ENCODE measurements around the gene IGSF21. TPM values are rescaled to one million over a fixed set of nuclear protein-coding genes. Genes with fewer than 3 reads are reported as not detected.

The IGSF21 gene
- total RNA-seq, 2 experiments from 2014 or later = not detected

GRCh38 chr1:18100491-18101063, 7.0 kb upstream of the IGSF21 start:
- no peaks in the 10 kb centered on the region for H3K4me1 Mint-ChIP-seq (ENCODE audit: low read depth)
- no peak for ATAC-seq
- CTCF ChIA-PET = interaction anchor here (0.6 to 2.7 kb wide), 20 partner anchors 9 to 648 kb away, joined by 3 to 17 read pairs (median 4); no protein-coding TSS in a partner anchor

GRCh38 chr1:18101508-18101907, 6.1 kb upstream of the IGSF21 start:
- Mint-ChIP-seq H3K4me1 (ENCODE audit: low read depth) (no peaks in the 10 kb centered on the region), H3K9me3 (no peaks in the 10 kb centered on the region), H3K27me3 (peaks cover 30% of the 10 kb centered on the region), H3K4me3 (no peak overlapping the region), H3K27ac (no peak overlapping the region), H3K36me3 (ENCODE audit: low read depth) (no peaks in the 10 kb centered on the region)
- TF ChIP-seq CTCF (IDR thresholded peaks at IDR 0.05) = no peak
- intact Hi-C loops (cut with micrococcal nuclease) = loop anchor here (5.0 to 10.0 kb wide), 2 partner anchors 177 to 439 kb away; no protein-coding TSS in a partner anchor
- DNase-seq = no peak
- no peak for ATAC-seq
- CTCF ChIA-PET = interaction anchor here (1.3 to 1.5 kb wide), 3 partner anchors 8 to 130 kb away, joined by 4 read pairs; no protein-coding TSS in a partner anchor
- POLR2A ChIA-PET = no interaction called here

More at GRCh38 chr1:18100491-18101063, 7.0 kb upstream of the IGSF21 start:
- H3K27me3 Mint-ChIP-seq = peaks cover 23% of the 10 kb centered on the region
- peak; percentile 85 for TF ChIP-seq CTCF (IDR thresholded peaks at IDR 0.05)
- no peaks in the 10 kb centered on the region for H3K9me3 Mint-ChIP-seq
- H3K4me3 Mint-ChIP-seq = no peak overlapping the region
- no peak overlapping the region for H3K27ac Mint-ChIP-seq
- intact Hi-C loops (cut with micrococcal nuclease) = loop anchor here (5.0 to 10.0 kb wide), 2 partner anchors 176 to 438 kb away; no protein-coding TSS in a partner anchor
- no peaks in the 10 kb centered on the region for H3K36me3 Mint-ChIP-seq (ENCODE audit: low read depth)
- DNase-seq = peak; percentile 67
- POLR2A ChIA-PET = no interaction called here

GRCh38 chr1:18103788-18104421, 3.7 kb upstream of the IGSF21 start:
- Mint-ChIP-seq H3K9me3 (no peaks in the 10 kb centered on the region), H3K4me3 (no peak overlapping the region), H3K36me3 (ENCODE audit: low read depth) (no peaks in the 10 kb centered on the region), H3K27ac (no peak overlapping the region), H3K27me3 (peaks cover 45% of the 10 kb centered on the region), H3K4me1 (ENCODE audit: low read depth) (peaks cover 5% of the 10 kb centered on the region)
- ChIA-PET POLR2A (no interaction called here), CTCF (no interaction called here)
- no peak for TF ChIP-seq CTCF (IDR thresholded peaks at IDR 0.05)
- ATAC-seq (no peak), DNase-seq (no peak)
- intact Hi-C loops (cut with micrococcal nuclease) = loop anchor here (5.0 to 10.0 kb wide), 2 partner anchors 179 to 442 kb away; no protein-coding TSS in a partner anchor

- CTCF ChIA-PET = no interaction called here
- no peak for TF ChIP-seq CTCF (IDR thresholded peaks at IDR 0.05)
- Mint-ChIP-seq H3K27ac (no peak overlapping the region), H3K36me3 (ENCODE audit: low read depth) (no peaks in the 10 kb centered on the region), H3K4me3 (no peak overlapping the region), H3K9me3 (no peaks in the 10 kb centered on the region), H3K4me1 (ENCODE audit: low read depth) (peaks cover 5% of the 10 kb centered on the region), H3K27me3 (peaks cover 51% of the 10 kb centered on the region)
- intact Hi-C loops (cut with micrococcal nuclease) = loop anchor here (5.0 to 10.0 kb wide), 2 partner anchors 180 to 442 kb away; no protein-coding TSS in a partner anchor
- no peak for ATAC-seq
- DNase-seq = no peak
- POLR2A ChIA-PET = no interaction called here
Measured at GRCh38 chr1:18104546-18105100, 3.0 kb upstream of the IGSF21 start.

GRCh38 chr1:18105196-18105595, 2.4 kb upstream of the IGSF21 start:
- CTCF ChIA-PET = no interaction called here
- no peak overlapping the region for H3K4me3 Mint-ChIP-seq
- H3K9me3 Mint-ChIP-seq = no peaks in the 10 kb centered on the region
- ATAC-seq (no peak), DNase-seq (no peak)
- POLR2A ChIA-PET = no interaction called here
- H3K36me3 Mint-ChIP-seq (ENCODE audit: low read depth) = no peaks in the 10 kb centered on the region
- no peak for TF ChIP-seq CTCF (IDR thresholded peaks at IDR 0.05)
- peaks cover 8% of the 10 kb centered on the region for H3K4me1 Mint-ChIP-seq (ENCODE audit: low read depth)
- intact Hi-C loops (cut with micrococcal nuclease) = loop anchor here (10.0 kb wide), 1 partner anchor 180 kb away; no protein-coding TSS in a partner anchor
- H3K27ac Mint-ChIP-seq = no peak overlapping the region
- H3K27me3 Mint-ChIP-seq = peaks cover 56% of the 10 kb centered on the region

Measured in activated CD8-positive, alpha-beta T cell treated with anti-CD3 and anti-CD28 coated beads for 36 hours (primary cell).